ENCODE data around the gene NFILZ.

NFILZ gene

GRCh38 chr19:8641221-8641907, 10.9 kb downstream of the NFILZ start:
- DNase-seq (ENCODE audit: low read depth in 3 of 3), result no peak

GRCh38 chr19:8641908-8642547, 11.6 kb downstream of the NFILZ start:
- DNase-seq (ENCODE audit: low read depth in 3 of 3), result no peak

DNA sequence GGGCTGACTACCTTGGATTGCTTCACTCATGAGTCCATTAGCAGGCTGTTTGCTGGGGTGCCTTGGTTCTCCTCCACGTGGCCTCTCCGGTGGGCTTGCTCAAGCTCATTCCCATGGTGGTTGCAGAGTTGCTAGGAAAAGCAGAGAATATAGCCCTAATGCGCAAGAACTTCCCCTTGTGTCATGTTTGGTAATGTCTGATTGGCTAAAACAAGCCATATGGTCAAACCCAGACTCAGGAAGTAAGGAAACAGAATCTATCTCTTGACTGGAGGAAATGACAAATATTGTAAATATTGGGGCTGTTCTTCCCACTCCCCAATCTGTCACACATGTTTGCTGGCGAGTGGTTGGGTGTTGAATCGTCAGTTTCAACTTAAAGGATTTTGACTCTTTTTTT, 12.1 kb downstream of the NFILZ start:
- no peak for DNase-seq (ENCODE audit: low read depth in 3 of 3)

DNA sequence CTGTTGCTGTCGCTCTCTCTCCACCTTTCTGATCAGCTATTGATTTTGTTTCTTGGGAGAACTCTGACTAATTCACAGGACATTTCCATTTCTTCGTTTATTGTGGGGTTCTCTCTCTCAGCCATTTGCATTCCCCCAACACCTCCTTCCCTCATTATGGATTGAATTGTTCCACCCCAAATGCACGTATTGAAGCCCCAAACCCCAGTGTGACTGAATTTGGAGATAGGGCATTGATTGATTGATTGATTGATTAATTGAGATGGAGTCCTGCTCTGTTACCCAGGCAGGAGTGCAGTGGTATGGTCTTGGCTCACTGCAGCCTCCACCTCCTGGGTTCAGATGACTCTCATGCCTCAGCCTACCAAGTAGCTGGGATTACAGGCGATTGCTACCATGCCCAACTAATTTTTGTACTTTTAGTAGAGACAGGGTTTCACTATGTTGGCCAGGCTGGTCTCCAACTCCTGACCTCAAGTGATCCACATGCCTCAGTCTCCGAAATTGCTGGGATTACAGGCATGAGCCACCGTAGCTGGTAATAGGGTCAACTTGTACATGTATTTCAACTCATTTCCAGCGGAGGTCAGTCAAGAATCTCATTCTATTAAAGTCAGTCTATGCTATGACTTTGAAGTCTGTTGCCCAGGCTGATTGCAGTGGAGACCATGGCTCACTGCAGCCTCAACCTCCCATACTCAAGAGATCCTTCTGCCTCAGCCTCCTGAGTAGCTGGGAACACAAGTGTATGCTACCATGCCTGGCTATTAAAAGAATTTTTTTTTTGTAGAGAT, 13.6 kb downstream of the NFILZ start:
- DNase-seq (ENCODE audit: low read depth in 3 of 3), result no peak

DNA sequence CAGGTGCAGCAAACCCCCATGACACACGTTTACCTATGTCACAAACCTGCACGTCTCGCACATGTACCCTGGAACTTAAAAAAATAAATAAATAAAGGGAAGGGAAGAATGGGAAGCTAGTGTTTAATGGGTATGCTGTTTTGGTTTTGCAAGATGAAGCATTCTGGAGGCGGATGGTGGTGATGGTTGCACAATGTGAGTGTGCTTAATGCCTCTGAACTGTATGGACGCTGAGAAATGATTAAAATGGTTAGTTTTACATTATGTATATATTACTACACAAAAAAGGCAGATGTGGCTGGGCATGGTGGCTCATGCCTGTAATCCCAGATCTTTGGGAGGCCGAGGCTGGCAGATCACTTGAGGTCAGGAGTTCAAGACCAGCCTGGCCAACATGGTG, 17.8 kb downstream of the NFILZ start:
- DNase-seq (ENCODE audit: low read depth in 3 of 3), result no peak

GRCh38 chr19:8654591-8655339, 24.3 kb downstream of the NFILZ start:
- peak; percentile 45 to 51 (median 46) for DNase-seq (ENCODE audit: low read depth in 3 of 3)

GRCh38 chr19:8655340-8655709, 24.9 kb downstream of the NFILZ start:
- peak in 1 of 3 experiments; percentile 12 for DNase-seq (ENCODE audit: low read depth in 3 of 3)

GRCh38 chr19:8657869-8658268, 27.4 kb downstream of the NFILZ start:
- DNase-seq (ENCODE audit: low read depth in 3 of 3), result no peak

DNA sequence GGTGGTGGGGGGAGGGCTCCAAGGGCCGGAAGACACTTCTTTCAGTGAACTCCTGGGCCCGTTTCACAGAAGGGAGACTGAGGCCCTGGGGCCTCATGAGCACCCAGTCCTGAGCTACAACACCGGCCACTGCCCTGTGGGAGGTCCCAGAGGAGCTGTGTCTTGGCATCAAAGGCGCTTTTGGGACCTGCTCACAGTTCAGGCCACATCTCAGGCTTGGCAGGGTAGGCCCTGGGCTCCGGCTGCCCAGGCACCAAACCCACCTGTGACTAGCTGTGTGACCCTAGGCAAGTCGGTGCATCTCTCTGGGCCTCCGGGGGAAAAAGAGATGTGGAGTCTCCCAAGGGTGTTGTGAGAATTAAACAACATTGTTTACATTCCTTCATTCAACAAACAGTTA, 29.5 kb downstream of the NFILZ start:
- DNase-seq (ENCODE audit: low read depth in 3 of 3), result no peak

GRCh38 chr19:8662263-8662662, 31.8 kb downstream of the NFILZ start:
- no peak for DNase-seq (ENCODE audit: low read depth in 3 of 3)

DNA sequence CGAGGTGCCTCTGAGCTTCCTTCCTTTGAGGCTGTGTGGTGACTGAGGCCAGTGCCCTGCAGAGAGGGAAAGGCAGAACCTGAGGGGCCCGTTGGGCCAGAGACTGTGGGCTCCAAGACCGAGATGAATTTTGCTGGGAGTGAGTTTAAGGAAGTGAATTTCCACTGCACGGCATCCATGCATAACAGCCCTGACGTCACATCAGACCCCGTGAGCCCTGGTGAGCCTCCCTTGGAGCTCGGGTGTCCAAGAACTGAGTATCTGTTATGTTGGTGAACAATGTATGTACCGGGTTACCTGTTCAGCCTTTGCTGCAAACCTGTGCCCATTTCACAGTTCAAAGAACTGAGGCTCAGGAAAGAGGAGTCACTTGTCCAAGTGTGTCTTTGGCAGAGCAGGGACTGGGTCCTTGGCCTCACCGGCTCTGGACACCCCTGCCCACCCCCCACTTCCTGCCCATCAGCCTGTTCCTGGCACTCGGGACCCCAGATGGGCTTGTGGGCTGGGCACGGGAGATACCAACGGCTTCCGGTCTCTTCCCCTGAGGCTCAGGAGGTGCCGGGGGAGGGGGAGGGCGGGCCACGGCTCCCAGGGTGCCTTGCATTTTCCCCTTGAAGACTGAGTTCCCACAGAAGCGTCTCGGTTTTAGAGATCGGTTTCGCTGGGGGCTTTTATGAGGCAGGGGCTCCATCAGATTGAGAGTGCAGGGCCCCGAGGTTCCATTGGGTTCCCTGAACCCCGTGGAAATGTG, 33.7 kb downstream of the NFILZ start:
- peak in 2 of 3 experiments; percentile 8 to 15 for DNase-seq (ENCODE audit: low read depth in 3 of 3)

DNA sequence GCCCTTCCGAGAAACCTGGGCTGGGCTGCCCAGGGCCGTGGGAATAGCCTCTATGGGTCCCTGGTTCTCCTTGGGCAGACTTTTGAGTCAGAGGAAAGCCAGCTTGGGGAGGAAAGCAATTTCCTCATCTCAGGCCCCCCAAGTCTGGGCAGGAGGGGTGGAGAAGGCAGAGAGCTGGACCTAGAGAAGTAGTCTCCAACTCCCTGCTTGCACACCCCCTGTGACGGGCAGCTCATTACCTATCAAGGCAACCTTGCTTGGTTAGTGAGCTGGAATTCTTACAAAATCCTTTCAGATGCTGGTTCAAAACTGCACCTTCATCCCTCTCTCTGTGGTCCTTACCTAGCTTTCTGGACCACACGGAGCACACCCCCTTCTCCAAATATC, 34.2 kb downstream of the NFILZ start:
- no peak for DNase-seq (ENCODE audit: low read depth in 3 of 3)

DNA sequence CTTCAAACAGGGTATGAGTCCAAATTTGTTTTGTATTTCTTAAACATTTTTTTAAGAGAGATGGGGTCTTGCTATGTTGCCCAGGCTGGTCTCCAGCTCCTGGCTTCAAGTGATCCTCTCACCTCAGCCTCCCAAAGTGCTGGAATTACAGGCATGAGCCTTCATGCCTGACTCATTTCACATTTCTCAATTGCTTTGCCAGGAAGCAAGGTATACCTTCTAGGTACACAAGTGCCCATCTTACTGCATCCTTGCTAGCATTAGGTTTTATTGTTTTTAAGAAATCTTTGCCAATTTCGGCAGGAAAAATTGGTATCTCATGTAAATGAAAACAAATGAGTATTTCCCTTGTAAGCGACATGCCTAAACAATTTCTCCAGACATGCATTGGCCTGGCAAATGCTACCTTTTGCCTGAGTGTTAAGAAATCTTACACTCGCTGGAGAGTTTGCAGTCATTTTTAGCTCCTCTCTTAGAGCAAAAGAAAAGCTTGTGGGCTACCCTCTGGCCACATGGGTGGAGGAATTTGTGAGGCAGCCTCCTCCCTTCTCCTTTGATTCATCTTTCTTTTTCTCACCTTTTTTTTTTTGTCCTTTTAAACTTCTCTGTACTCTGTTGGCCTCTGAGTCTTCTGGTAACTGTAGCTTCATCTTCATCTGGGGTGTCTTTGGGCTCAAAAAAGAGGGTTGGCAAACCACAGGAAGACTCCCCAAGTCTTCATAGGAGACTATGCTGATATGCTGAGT, 35.2 kb downstream of the NFILZ start:
- DNase-seq (ENCODE audit: low read depth in 3 of 3), result no peak

DNA sequence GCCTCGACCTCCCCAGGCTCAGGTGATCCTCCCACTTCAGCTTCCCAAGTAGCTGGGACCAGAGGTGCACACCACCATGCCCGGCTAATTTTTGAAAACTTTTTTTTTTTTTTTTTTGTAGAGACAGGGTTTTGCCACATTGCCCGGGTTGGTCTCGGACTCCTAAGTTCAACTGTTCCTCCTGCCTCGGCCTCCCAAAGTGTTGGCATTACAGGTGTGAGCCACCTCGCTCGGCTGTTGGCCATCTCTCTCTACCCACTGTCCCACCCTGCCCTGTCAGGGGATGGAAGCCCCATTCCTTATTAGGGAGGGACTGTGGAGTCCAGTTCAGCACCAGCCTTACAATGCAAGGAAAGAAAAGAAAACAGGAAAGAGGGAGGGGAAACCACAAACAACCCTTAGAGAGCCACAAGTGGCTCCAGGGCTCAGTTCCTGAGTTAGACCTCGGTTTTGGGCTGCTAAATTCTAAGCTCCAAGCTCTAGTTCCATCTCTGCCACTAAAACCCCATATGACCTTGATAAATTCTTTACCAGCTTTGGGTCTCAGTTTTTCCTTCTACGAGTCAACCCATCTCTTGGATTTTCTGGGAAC, 36.5 kb downstream of the NFILZ start:
- no peak for DNase-seq (ENCODE audit: low read depth in 3 of 3)

DNA sequence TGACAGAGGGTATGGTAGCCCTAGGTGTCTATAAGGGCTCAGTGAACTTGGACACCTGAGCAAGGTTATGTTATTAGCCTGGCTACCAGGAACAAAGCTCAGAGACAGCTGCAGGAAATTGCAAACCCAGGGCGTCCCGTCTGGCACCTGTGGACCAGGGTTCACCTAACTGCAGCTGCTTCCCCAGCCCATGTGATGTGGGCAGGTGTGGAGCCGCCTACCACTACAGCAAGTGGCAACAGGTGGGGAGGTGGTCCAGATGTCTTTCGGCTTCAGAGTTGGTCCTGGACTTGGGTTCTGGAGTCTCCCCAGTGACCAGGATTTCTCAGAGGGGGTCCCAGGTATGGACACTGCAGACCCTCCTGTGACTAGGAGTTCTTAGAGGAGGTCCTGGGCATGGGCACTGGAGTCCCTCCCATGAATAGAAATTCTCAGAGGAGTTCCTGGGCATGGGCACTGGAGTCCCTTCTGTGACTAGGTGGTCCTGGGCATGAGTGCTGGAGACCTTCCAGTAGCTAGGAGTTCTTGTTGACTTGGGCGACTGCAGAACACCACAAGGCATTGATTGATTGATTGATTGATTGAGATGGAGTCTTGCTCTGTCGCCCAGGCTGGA, 43.0 kb downstream of the NFILZ start:
- no peak for DNase-seq (ENCODE audit: low read depth in 3 of 3)

- no peak for DNase-seq (ENCODE audit: low read depth in 3 of 3)
Observed at GRCh38 chr19:8675066-8675465, 44.6 kb downstream of the NFILZ start.

DNA sequence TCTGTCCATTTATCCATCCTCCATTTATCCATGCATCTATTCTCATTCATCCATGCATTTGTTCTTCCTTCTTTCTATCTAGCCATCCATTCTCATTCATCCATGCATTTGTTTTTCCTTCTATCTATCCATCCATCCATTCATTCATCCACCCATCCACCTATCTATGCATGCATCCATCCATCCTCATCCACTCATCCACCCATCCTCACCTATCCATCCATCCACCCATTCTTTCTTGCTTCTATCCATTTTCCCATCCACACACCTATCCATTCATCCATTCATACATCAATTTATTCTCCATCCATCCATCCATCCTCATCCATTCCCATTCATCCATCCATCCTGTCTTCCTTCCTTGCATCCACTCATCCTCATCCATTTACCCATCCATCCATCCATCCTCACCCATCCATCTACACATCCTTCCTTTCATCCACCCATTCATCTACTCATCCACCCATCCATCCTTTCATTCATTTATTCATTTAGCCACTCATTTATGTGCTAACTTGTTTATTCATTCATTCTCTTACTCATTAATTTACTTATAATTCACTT, 47.9 kb downstream of the NFILZ start:
- DNase-seq (ENCODE audit: low read depth in 3 of 3), result no peak

Data from stimulated activated CD4-positive, alpha-beta T cell treated with anti-CD3 and anti-CD28 coated beads, TNF-alpha, amount 100 ng/mL, for 4 hours (primary cell).